GM21717 (cell line): ENCODE data around the gene SDHAF3.
"Not testable (repeated sequence)": the region's sequence is repeated elsewhere in the genome, so short reads cannot be mapped to it uniquely, and the experiment has no call there.

Experiments used
- ATAC-seq: cut with Tn5 transposase; IDR thresholded peaks from one replicate; pipeline ENCODE4 v1.9.1; 2021; ENCODE audit warnings: mild to moderate bottlenecking, moderate library complexity; ENCODE audit not compliant: unreplicated experiment

The SDHAF3 gene

GRCh38 chr7:97117372-97118188 is at the start of gene SDHAF3:
SDHAF3 (plus strand) TSS chr7:97117698; CDS start chr7:97117724, 26 bp downstream.
- ATAC-seq, result peak; percentile 92

GRCh38 chr7:97072025-97072424 is 45.5 kb upstream of the SDHAF3 start:
- not testable (repeated sequence) for ATAC-seq

- no peak for ATAC-seq
These were observed 41.6 kb upstream of the SDHAF3 start for GRCh38 chr7:97075928-97076327.

- ATAC-seq, result peak; percentile 70
These were observed 39.2 kb upstream of the SDHAF3 start for GRCh38 chr7:97078023-97078969.

GRCh38 chr7:97079300-97079699 is 38.2 kb upstream of the SDHAF3 start:
- no peak for ATAC-seq

- no peak for ATAC-seq
These were observed 35.8 kb upstream of the SDHAF3 start for GRCh38 chr7:97081521-97082300.

GRCh38 chr7:97088364-97088763 is 29.1 kb upstream of the SDHAF3 start:
- ATAC-seq, result no peak

- no peak for ATAC-seq
These were observed 27.7 kb upstream of the SDHAF3 start for GRCh38 chr7:97089771-97090170.

GRCh38 chr7:97090761-97091353 is 26.6 kb upstream of the SDHAF3 start:
- no peak for ATAC-seq

- no peak for ATAC-seq
These were observed 23.1 kb upstream of the SDHAF3 start for GRCh38 chr7:97094284-97094930.

GRCh38 chr7:97096037-97096436 is 21.5 kb upstream of the SDHAF3 start:
- no peak for ATAC-seq

GRCh38 chr7:97096661-97097060 is 20.8 kb upstream of the SDHAF3 start:
- no peak for ATAC-seq

GRCh38 chr7:97104719-97105238 is 12.7 kb upstream of the SDHAF3 start:
- ATAC-seq, result peak; percentile 96

GRCh38 chr7:97107192-97107800 is 10.2 kb upstream of the SDHAF3 start:
- ATAC-seq, result no peak

- ATAC-seq, result no peak
These were observed 1.2 kb upstream of the SDHAF3 start for GRCh38 chr7:97116308-97116707.

GRCh38 chr7:97117035-97117371 is 495 bp upstream of the SDHAF3 start:
- no peak for ATAC-seq

- no peak for ATAC-seq
These were observed 914 bp downstream of the SDHAF3 start for GRCh38 chr7:97118306-97118917.

GRCh38 chr7:97119747-97120146 is 2.2 kb downstream of the SDHAF3 start:
- ATAC-seq, result no peak
